ENCODE measurements around the gene ERVV-1.
"Not testable (repeated sequence)": the region's sequence is repeated elsewhere in the genome, so short reads cannot be mapped to it uniquely, and the experiment has no call there.

ERVV-1 gene, protein sequence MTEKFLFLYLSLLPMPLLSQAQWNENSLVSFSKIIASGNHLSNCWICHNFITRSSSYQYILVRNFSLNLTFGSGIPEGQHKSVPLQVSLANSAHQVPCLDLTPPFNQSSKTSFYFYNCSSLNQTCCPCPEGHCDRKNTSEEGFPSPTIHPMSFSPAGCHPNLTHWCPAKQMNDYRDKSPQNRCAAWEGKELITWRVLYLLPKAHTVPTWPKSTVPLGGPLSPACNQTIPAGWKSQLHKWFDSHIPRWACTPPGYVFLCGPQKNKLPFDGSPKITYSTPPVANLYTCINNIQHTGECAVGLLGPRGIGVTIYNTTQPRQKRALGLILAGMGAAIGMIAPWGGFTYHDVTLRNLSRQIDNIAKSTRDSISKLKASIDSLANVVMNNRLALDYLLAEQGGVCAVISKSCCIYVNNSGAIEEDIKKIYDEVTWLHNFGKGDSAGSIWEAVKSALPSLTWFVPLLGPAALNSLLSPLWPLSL

DNA sequence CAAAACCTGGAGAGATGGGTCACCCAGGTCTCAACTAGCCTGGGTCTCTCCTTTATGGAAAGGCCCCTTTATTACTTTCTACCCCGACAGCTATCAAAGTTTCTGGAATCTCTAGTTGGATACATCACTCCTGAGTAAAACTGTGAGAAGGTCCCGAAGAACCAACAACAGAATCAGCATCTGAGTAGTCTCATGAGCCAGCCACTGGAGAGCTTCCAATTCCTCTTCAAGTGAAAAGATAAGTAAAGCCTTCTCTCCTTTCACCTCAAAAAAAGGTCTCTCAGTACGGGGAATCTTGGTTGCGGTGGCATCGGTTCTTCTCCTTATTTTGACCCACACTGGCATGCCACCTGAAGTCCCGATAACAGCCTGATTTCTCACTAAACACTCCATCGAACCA is at the start of gene ERVV-1:
ERVV-1 (plus strand) TSS at position 301 of the 400 bp plus-strand sequence. CDS start 170 bp downstream, outside the sequence.
- no peak for DNase-seq

DNA sequence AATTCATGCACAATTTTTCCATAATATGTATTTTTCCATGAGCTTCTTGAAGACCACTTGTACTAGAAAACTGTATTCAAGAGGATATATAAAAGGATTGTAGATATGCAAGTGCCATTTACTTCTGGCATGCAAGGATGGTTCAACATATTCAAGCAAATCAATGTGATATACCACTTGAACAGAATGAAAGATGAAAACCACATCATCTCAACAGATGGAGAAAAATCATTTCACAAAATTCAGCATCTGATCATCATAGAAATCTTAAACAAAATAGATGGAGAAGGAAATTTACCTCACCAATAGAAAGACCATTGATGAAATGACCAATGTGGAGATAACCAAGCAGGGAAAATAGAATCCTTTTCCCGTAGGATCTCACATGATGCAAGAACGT is 45.9 kb upstream of the ERVV-1 start:
- no peak for DNase-seq

DNA sequence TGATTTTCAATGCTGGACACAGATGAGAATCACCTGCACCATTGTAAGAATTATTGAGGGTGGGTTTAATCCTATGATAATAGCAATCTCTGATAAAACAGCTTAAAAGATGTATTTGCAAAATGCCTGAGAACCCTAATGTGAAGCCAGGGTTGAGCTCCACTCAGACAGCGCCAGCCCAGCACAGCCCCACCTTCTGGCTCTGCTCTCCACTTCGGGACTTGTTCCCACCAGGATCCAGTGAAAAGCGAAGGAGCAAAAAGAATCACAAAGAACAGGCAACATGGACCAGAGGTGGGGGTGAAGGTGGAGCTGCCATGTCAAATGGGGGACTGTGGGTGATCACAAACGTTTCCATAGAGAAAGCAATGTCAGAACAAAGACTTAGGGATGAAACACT is 32.4 kb upstream of the ERVV-1 start:
- DNase-seq = no peak

DNA sequence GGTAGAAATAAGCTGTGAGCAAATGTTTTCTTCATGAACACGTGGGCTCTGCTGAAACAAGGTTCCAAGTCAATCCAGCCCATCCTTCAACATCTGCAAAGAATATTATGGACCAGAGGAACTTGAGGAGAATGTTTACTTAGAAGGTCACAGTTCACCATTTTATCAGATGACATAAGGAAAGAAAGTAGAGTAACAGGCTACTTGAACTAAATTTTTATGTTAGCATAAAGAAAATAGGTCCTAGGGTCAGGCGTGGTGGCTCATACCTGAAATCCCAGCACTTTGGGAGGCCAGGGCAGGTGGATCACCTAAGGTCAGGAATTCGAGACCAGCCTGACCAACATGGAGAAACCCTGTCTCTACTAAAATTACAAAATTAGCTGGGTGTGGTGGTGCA is 30.6 kb upstream of the ERVV-1 start:
- not testable (repeated sequence) for DNase-seq

DNA sequence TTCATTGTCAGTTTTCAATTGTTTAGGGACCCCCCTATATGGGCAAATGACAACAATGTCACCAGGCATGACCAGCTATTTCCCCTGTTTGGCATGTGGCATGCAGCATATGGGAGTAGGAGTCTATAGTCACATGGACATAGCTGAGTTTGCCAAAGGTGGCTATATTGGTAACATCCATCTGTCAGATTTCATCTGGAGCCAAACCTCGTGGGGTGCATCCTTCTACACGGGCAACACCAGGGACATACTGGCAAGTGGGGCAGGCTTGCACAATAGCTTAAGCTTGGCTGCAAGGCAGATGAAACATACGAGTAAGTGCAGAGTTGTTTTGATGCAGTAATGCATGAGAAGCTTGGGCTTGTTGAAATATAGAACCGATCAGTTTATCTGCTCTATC is 26.5 kb upstream of the ERVV-1 start:
- no peak for DNase-seq

GRCh38 chr19:52988506-52988905 is 25.2 kb upstream of the ERVV-1 start:
- no peak for DNase-seq

DNA sequence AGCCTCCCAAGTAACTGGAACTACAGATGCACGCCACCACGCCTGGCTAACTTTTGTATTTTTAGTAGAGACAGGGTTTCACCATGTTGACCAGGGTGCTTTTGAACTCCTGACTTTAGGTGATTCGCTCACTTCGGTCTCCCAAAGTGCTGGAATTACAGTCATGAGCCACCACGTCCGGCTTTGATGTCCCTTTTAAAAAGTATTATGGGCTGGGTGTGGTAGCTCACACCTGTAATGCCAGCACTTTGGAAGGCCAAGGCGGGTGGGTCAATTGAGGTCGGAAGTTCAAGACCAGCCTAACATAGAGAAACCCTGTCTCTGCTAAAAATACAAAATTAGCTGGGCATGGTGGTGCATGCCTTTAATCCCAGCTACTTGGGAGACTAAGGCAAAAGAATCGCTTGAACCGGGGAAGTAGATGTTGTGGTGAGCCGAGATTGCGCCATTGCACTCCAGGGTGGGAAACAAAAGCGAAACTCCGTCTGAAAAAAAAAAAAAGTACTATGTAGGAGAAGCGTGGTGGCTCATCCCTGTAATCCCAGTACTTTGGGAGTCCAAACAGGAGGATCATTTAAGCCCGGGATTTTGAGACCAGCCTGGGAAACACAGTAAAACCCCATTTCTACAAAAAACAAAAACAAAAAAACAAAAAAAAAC is 22.8 kb upstream of the ERVV-1 start:
- DNase-seq = no peak

- DNase-seq = no peak
Observed at GRCh38 chr19:52991484-52991883, 22.2 kb upstream of the ERVV-1 start.

GRCh38 chr19:52992109-52993004 is 21.4 kb upstream of the ERVV-1 start:
- no peak for DNase-seq

GRCh38 chr19:52993342-52994178 is 20.2 kb upstream of the ERVV-1 start:
- DNase-seq = no peak

- no peak for DNase-seq
Observed at GRCh38 chr19:52995711-52996110, 18.0 kb upstream of the ERVV-1 start.

- no peak for DNase-seq
Observed at GRCh38 chr19:52997975-52998374, 15.7 kb upstream of the ERVV-1 start.

DNA sequence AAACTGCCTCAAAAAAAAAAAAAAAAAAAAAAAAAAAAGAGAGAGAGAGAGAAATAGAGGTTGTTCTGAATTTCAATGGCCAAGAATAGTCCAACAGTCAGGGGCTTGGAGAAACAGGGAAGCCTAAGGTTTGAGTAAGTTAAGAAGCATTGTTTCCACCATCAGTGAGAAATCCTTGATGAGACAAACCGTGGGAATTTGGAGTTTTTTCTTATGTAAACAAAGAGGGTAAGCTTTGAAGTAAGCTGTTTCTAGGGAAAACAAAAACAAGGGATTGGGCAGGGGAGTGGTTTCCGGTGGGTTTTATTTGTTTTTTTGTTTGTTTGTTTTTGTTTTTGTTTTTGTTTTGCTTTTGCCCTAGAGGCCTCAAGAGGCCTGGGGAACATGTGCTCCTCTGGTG is 11.2 kb upstream of the ERVV-1 start:
- DNase-seq = no peak

- no peak for DNase-seq
Observed at GRCh38 chr19:53004242-53004641, 9.5 kb upstream of the ERVV-1 start.

DNA sequence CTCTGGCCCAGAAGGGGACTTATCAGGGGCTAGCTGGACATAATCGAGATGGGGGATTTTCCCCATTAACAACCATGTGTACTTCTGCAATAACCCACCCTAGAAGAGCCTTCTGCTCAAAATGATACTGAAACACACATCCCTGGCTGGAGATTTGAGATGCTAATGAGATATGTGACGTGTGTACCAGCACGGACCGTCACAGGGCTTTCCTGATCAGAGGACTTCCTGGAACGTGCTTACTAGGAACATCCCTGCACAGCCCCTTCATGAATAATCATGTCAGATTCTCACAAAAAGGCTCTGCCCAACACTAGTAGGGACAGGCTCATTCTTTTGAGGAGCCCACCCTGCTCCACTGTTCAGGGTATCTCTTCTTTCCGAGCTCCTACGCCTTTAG is 6.5 kb upstream of the ERVV-1 start:
- DNase-seq = no peak

DNA sequence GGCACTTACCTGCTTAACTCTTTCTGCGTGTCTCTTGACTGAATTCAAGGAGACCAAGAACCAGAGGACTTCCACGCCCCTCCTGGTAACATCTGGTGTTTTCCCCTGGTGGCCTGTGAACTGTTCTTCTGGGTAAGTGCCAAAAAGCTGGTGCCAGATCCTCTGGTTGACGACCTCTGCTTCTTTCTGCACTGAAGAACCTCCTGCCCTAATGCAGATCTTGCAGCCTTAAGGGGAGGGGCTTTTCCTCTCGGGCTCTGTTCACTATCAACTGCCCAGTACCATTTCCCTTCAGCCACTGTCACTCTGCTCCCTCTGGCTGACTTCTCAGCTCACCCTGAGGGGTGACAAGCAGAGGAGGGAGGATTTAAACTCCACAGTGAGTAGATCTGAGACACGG is 6.1 kb upstream of the ERVV-1 start:
- DNase-seq = no peak

- DNase-seq = no peak
Observed at GRCh38 chr19:53008061-53008778, 5.5 kb upstream of the ERVV-1 start.

GRCh38 chr19:53010494-53010893 is 3.2 kb upstream of the ERVV-1 start:
- no peak for DNase-seq

DNA sequence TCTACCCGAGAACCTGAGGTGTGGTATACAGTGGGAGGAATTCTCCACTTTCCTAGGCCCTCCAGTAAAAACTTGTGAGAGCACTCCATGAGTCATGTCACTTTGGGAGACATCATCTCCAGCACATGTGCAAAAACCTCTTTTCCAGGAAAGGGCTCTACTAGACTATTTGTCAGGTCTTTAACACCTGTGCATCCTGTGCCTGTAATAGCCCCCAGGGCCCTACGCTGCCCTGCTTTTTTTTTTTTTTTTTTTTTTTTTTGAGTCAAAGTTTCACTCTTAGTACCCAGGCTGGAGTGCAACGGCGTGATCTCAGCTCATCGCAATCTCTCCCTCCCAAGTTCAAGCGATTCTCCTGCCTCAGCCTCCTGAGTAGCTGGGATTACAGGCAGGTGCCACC is 1.7 kb upstream of the ERVV-1 start:
- DNase-seq = no peak

DNA sequence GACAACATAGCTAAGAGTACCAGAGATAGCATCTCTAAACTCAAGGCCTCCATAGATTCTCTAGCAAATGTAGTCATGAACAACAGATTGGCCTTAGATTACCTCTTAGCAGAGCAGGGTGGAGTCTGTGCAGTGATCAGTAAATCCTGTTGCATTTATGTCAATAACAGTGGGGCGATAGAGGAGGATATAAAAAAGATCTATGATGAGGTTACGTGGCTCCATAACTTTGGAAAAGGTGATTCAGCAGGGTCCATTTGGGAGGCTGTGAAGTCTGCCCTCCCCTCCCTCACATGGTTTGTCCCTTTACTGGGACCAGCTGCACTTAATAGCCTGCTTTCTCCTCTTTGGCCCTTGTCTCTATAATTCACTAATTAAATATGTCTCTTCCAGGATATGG is 1.4 kb downstream of the ERVV-1 start:
- no peak for DNase-seq

DNA sequence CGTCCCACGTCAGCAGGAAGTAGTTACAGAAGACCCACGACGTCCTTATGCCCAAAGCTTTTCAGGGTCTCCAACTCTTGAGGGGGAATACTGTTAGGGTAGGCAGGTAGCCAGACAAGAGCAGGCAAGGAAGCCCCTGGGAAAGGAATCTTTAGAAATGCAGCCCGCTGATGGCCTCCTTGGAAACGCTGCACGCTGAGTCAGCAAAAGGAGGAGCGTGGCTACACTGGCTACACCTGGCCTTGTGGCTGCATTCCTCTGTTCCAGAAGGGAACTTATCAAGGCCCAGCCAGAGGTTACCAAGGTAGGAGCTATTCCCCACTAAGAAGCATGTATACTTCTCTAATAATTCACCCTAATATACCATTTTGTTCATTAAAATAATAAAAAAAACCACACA is 2.0 kb downstream of the ERVV-1 start:
- DNase-seq = no peak

DNA sequence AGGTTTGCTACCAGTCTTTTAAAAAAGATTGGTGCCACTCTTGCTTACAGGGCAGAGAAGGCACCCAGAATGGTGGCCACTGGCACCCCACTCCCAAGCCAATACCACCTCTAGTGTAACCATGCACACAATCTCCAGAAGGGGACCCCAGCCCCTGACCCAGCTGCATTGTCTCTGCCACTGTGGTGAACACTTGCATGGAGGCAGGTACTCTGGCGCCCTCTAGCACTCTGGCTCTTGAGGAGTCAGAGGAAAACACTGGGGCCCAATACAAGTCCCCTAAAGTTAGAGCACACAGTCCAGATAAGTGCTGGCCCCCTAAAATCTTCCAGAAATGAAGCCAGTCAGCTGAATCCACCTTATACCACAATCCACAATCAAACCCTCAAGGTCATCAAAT is 6.0 kb downstream of the ERVV-1 start:
- DNase-seq = no peak

All from NK-92 treated with Interleukin-12 subunit alpha and Interleukin-12 subunit beta, amount 100 ng/mL, for 24 hours (cell line).